Stimulated activated CD8-positive, alpha-beta memory T cell treated with anti-CD3 and anti-CD28 coated beads, Interleukin-12 subunit alpha, Interleukin-12 subunit beta, amount 100 ng/mL, for 24 hours (primary cell): ENCODE results near the gene PSD4.

ENCODE experiments used
- DNase-seq: peaks from one replicate; pipeline ENCODE4 v3.0.0-alpha.2; 2020; ENCODE audit errors: extremely low read depth

PSD4 gene

GRCh38 chr2:113167962-113168340 is 5.8 kb upstream of the PSD4 start:
- DNase-seq: no peak

- no peak for DNase-seq
Measured at GRCh38 chr2:113169002-113169530, 4.7 kb upstream of the PSD4 start.

- no peak for DNase-seq
Measured at GRCh38 chr2:113169586-113169985, 4.2 kb upstream of the PSD4 start.

- no peak for DNase-seq
Measured at GRCh38 chr2:113171334-113172075, 2.3 kb upstream of the PSD4 start.

- DNase-seq: no peak
Measured at GRCh38 chr2:113172721-113173541, 840 bp upstream of the PSD4 start.

GRCh38 chr2:113174376-113174750 is 592 bp downstream of the PSD4 start:
- DNase-seq: no peak

- no peak for DNase-seq
Measured at GRCh38 chr2:113175042-113175628, 1.4 kb downstream of the PSD4 start.

GRCh38 chr2:113175736-113176695 is 2.2 kb downstream of the PSD4 start:
- DNase-seq: no peak

- DNase-seq: no peak
Measured at GRCh38 chr2:113176696-113177355, 3.1 kb downstream of the PSD4 start.

GRCh38 chr2:113178069-113178746 is 4.4 kb downstream of the PSD4 start:
- DNase-seq: no peak

- DNase-seq: peak; percentile 45
Measured at GRCh38 chr2:113178891-113179290, 5.1 kb downstream of the PSD4 start.

- no peak for DNase-seq
Measured at GRCh38 chr2:113179446-113180045, 5.8 kb downstream of the PSD4 start.

- no peak for DNase-seq
Measured at GRCh38 chr2:113180131-113180946, 6.6 kb downstream of the PSD4 start.

GRCh38 chr2:113181258-113182051 is 7.7 kb downstream of the PSD4 start:
- DNase-seq: no peak

GRCh38 chr2:113182471-113183260 is 8.9 kb downstream of the PSD4 start:
- DNase-seq: no peak

GRCh38 chr2:113183264-113183663 is 9.5 kb downstream of the PSD4 start:
- DNase-seq: no peak

GRCh38 chr2:113183703-113184102 is 9.9 kb downstream of the PSD4 start:
- DNase-seq: no peak
